VCaP (cell line): ENCODE results near the gene IGSF11.

ENCODE experiments used
- H3K27ac ChIP-seq: fragments of 450-650 bp; 2 replicates; pipeline ENCODE4 v1.5.1; 2017
- TF ChIP-seq, protein P1 (sequence below): fragments of 450-650 bp; conservative IDR thresholded peaks from 2 replicates; pipeline ENCODE4 v1.5.1; 2017; ENCODE audit warnings: mild to moderate bottlenecking, moderate library complexity

The IGSF11 gene

DNA sequence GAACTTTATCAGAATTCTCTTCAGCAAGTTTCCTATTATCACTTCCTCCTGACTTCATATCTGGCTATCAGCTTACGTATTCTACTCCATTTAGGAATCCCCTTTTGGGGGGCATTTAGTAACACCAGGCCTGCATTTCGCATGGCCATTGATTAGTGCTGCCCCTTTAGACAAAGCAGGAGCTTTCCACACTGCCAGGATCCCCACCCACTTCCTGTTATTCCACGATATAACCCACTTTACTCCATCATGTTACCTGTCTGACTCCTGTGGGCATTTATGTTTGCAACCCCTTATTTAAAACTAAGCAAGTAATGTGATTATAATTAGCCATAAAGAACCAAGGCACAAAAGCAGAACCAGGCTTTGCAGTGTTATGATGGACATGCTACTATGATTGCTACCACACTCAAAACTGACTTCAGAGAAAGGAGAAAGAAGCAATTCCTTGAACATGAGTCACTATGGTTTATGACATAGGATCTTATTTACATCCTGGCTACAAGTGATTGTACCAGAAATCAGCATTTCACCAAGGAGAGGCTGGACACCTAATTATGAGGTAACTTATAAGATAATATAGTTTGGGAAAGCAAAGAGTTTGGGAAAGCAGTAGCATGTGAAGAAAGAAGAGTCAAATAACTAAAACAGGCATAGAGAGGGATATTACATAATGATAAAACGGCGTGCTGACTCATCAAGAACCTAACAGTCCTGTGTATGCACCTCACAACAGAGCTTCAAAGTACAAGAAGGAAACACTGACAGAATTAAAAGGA lies 96.3 kb downstream of the IGSF11 start:
- TF ChIP-seq, protein P1, sequence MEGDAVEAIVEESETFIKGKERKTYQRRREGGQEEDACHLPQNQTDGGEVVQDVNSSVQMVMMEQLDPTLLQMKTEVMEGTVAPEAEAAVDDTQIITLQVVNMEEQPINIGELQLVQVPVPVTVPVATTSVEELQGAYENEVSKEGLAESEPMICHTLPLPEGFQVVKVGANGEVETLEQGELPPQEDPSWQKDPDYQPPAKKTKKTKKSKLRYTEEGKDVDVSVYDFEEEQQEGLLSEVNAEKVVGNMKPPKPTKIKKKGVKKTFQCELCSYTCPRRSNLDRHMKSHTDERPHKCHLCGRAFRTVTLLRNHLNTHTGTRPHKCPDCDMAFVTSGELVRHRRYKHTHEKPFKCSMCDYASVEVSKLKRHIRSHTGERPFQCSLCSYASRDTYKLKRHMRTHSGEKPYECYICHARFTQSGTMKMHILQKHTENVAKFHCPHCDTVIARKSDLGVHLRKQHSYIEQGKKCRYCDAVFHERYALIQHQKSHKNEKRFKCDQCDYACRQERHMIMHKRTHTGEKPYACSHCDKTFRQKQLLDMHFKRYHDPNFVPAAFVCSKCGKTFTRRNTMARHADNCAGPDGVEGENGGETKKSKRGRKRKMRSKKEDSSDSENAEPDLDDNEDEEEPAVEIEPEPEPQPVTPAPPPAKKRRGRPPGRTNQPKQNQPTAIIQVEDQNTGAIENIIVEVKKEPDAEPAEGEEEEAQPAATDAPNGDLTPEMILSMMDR: no peak
- no peak overlapping the region for H3K27ac ChIP-seq

DNA sequence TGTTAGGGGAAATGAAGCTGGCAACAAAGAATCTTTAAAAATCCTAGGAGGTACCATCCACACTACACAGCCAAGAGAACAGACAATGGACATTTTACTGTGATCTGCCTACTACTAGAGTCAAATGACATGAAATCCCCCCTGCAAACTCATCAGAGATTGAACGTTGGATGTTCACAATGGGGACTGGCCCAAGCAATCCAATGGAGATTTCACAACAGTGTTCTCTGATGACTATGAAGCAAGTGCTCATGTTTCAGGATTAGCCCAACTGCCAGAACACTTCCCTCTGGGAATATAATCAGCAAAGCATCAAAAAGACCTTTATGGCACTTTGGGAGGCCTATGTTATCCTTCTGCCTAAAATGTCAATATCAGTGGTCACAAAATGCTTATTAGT lies 97.8 kb downstream of the IGSF11 start:
- H3K27ac ChIP-seq: no peak overlapping the region
- TF ChIP-seq, protein P1: no peak

DNA sequence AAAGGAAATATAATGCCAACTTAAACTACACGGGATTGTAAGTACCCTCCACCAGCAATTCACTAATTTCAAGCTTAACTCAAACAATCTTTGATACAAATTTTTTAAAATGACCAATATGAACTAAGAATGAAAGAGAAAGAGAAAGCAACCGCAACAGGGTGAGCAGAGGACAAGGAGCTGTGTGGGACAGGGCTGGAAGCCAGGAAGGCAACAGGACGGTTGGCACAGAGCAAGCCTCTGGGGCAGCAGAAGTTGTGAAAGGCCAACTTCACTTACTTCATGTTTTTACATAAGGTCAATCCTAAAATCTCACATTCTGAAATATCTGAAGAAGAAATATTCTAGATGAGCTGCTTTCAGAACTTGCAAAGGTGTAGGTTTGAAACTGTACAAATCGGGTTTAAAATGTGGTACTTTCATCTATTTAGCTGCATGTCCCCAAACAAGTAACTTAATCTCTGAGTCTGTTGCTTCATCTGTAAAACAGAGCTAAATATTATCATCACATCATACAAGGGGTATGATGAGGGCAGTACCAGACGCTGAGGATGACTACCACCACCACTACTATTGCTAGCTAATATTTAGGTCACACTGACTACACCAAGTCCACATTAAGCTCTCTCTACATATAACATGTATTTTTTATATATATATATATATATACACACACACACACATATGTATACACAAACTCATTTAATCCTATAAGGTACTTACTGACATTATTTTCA lies 101.7 kb downstream of the IGSF11 start:
- H3K27ac ChIP-seq: no peak overlapping the region
- TF ChIP-seq, protein P1: no peak

DNA sequence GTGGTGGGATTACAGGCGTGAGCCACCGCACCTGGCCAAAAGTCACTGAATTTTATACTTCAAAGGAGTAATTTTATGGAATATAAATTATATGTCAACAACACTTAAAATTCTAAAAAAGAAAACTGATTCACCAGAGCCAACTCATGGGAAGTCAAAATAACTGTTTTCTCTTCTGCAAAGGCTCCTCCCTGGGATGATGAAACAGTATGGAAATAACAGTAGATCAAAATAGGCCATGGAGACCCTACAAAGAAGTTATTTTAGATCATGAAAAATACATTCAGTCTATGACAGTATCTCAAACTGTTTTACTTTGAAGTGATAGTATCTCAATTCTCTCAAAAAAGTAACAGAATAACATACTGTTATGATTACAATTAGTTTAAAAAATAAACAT lies 102.7 kb downstream of the IGSF11 start:
- H3K27ac ChIP-seq: no peak overlapping the region
- TF ChIP-seq, protein P1: no peak

DNA sequence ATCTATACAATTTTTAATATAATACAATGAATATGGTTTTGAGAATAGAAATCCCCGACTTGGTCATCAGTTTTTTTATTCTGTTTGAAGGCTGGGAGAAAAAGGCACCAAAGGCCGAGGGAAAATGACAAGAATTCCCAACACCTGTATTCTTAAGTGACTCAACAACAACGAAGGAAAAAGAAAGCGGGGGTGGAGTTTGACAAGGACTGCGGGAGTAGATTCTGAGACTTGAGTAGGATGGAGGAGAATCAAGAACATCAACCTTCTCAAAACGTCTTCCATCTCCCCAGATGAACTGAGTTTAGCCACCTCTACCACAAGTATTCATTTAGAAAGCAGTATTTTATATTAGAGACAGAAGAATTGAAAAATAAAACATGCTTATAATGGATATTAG lies 107.2 kb downstream of the IGSF11 start:
- TF ChIP-seq, protein P1: no peak
- H3K27ac ChIP-seq: no peak overlapping the region

DNA sequence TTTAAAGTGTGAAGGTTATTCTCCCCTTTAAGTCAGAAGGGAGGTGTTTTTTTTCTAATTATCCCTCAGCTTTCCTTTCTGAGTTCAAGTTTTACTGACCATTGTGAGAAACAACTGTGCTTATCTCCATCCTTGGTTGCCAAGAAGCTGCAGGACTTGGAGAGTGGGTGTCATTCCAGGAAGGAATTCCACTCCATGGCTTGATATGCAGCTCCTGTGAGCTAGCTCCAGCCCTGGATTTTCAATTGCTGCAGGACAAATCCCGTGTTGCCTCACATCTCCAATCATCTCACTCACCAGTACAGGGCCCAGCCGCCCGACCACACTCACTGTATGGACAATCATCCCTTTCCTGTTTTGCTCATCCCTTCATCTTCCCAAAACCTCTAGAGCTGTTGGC lies 122.5 kb downstream of the IGSF11 start:
- no peak overlapping the region for H3K27ac ChIP-seq
- TF ChIP-seq, protein P1: no peak

DNA sequence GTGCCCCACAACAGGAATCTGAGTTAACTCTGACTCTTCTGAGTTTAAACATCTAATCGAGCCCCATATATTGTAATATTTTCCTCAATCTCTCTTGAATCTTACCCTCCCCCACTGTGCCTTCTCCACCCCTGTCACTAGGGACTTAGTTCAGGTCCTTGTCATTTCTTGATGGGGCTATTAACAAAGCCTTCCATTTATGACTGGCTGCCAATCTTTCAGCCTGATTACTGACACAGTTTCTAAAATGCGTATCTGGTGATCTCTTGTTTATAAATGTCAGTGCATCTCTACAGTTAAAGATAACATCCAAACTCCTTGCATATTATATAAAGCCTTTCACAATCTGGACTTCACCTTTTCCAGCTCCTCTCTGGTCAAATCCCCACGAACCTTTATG lies 124.3 kb downstream of the IGSF11 start:
- no peak overlapping the region for H3K27ac ChIP-seq
- TF ChIP-seq, protein P1: no peak
